Measurements from ENCODE around the gene COX6B2. TPM values are rescaled to one million over a fixed set of nuclear protein-coding genes. Genes with fewer than 3 reads are reported as not detected.

COX6B2 gene
- total RNA-seq, 1 donor from 2014 or later: not detected

DNA sequence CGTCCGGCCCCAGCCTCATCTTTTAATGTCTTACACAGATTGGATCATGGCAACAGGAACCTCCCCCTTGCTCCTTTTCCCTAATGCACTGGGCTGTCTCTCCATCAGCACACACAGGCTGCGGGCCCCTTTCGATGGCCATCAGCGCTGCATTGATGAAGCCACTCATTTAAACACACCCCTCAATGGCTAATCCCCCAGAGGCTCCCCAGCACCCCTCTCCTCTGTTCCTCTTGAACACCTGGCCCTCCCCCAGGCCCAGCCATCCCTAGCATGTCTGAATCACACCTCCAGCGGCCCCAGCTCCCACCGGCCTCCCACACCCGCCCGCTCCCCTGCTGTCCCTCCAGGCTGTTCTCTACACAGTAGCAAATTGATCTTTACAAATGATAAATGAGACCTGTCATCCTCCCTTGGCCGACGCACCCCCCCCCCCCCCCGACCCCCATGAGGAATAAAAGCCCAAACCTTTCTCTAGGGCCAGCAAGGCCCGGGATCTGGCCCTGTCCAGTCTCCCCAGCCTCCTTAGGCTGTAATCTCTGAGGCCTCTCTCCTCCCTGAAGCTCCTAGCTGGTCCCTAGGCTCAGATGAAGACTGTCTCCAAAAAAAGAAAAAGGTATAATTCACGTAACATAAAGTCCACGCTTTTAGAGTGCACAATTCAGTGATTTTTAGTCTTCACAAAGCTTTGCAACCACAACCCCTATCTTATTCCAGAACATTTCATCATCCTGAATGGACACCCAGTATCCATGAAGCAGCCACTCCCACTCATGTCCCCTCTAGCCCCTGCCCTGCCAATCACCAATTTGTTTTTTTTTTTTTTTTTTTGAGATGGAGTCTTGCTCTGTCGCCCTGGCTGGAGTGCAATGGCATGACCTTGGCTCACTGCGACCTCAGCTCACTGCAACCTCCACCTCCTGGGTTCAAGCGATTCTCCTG, 38.6 kb upstream of the COX6B2 start:
- peaks cover 39% of the 10 kb centered on the region for H3K36me3 ChIP-seq
- peaks cover 30% of the 10 kb centered on the region for H3K4me1 ChIP-seq
- TF ChIP-seq, protein P1, sequence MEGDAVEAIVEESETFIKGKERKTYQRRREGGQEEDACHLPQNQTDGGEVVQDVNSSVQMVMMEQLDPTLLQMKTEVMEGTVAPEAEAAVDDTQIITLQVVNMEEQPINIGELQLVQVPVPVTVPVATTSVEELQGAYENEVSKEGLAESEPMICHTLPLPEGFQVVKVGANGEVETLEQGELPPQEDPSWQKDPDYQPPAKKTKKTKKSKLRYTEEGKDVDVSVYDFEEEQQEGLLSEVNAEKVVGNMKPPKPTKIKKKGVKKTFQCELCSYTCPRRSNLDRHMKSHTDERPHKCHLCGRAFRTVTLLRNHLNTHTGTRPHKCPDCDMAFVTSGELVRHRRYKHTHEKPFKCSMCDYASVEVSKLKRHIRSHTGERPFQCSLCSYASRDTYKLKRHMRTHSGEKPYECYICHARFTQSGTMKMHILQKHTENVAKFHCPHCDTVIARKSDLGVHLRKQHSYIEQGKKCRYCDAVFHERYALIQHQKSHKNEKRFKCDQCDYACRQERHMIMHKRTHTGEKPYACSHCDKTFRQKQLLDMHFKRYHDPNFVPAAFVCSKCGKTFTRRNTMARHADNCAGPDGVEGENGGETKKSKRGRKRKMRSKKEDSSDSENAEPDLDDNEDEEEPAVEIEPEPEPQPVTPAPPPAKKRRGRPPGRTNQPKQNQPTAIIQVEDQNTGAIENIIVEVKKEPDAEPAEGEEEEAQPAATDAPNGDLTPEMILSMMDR (IDR thresholded peaks at IDR 0.05; ENCODE audit: borderline replicate concordance): no peak
- no peak for DNase-seq
- no peak overlapping the region for H3K27ac ChIP-seq (replicated peaks)
- no peaks in the 10 kb centered on the region for H3K27me3 ChIP-seq (ENCODE audit: low read depth)
- H3K9me3 ChIP-seq (replicated peaks): no peaks in the 10 kb centered on the region
- intact Hi-C loops (cut with micrococcal nuclease): no loop called here
- no peak overlapping the region for H3K4me3 ChIP-seq

GRCh38 chr19:55391702-55392615, 37.4 kb upstream of the COX6B2 start:
- no peak for DNase-seq
- Histone ChIP-seq H3K4me3 (no peak overlapping the region), H3K27ac (replicated peaks) (no peak overlapping the region), H3K36me3 (peaks cover 50% of the 10 kb centered on the region), H3K27me3 (ENCODE audit: low read depth) (no peaks in the 10 kb centered on the region), H3K4me1 (peaks cover 41% of the 10 kb centered on the region), H3K9me3 (replicated peaks) (no peaks in the 10 kb centered on the region)
- TF ChIP-seq, protein P1 (IDR thresholded peaks at IDR 0.05; ENCODE audit: borderline replicate concordance): no peak
- intact Hi-C loops (cut with micrococcal nuclease): no loop called here

DNA sequence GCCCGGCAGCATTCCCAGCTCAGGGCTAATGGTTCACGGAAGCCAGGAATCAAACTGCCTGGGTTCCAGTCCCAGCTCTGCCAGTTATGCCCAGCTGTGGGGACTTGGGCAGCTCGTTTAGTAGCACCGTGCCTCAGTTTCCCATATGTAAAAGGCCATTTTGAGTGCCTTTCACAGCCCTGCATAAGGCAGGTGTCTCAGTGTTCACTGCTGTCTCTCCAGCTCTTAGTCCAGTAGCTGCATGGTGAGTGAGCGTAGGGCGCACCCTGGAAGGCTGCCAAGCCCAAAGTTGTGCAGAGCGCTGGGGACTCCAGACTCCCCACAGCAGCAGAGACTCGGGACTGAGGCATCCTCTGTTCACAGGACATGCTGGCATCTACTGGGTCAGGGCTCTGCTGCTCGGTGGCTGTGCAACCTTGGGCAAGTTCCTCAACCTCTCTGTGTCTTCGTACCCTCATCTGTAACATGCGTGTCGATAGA, 36.7 kb upstream of the COX6B2 start:
- DNase-seq: no peak
- H3K36me3 ChIP-seq: peaks cover 50% of the 10 kb centered on the region
- H3K9me3 ChIP-seq (replicated peaks): no peaks in the 10 kb centered on the region
- H3K27me3 ChIP-seq (ENCODE audit: low read depth): no peaks in the 10 kb centered on the region
- H3K4me3 ChIP-seq: no peak overlapping the region
- H3K4me1 ChIP-seq: peaks cover 48% of the 10 kb centered on the region
- TF ChIP-seq, protein P1 (IDR thresholded peaks at IDR 0.05; ENCODE audit: borderline replicate concordance): no peak
- intact Hi-C loops (cut with micrococcal nuclease): no loop called here
- no peak overlapping the region for H3K27ac ChIP-seq (replicated peaks)

- intact Hi-C loops (cut with micrococcal nuclease): no loop called here
- H3K27ac ChIP-seq (replicated peaks): no peak overlapping the region
- H3K36me3 ChIP-seq: peaks cover 50% of the 10 kb centered on the region
- no peaks in the 10 kb centered on the region for H3K27me3 ChIP-seq (ENCODE audit: low read depth)
- peaks cover 53% of the 10 kb centered on the region for H3K4me1 ChIP-seq
- H3K9me3 ChIP-seq (replicated peaks): no peaks in the 10 kb centered on the region
- no peak for DNase-seq
- TF ChIP-seq, protein P1 (IDR thresholded peaks at IDR 0.05; ENCODE audit: borderline replicate concordance): no peak
- H3K4me3 ChIP-seq: no peak overlapping the region
These were observed 36.0 kb upstream of the COX6B2 start for GRCh38 chr19:55390461-55390880.

Measured in left ventricle myocardium inferior (tissue), 1 donor.